ENCODE measurements around the gene PTPN3.

DNA sequence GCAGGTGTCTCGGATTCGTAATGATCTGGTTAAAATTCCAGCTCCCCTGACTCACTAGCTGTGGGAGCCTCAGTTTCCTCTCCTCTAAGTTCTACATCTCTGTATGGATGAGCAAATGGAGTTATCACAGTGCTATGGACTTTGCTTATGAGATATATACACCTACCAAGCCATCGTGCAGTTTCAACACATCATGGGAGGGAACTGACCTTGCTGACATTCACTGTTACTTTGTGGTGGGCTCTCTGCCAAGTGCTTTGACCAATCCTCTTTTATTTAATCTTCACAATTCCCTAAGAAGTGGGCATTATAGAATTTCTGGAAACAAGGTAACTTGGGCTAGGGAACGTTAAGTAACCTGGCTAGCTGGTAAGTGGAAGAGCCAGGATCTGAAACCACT is 70.2 kb downstream of the PTPN3 start:
- no peak for TF ChIP-seq YY1 (IDR thresholded peaks at IDR 0.05; ENCODE audit: insufficient read depth, insufficient read length)
- no peak for TF ChIP-seq ZNF274 (IDR thresholded peaks at IDR 0.05; ENCODE audit: low read depth, low read length)
